Fibroblast of pulmonary artery (primary cell): Measurements from ENCODE around the gene ZNF438.

ENCODE experiments used
- DNase-seq: peaks from one replicate; pipeline ENCODE4 v3.0.0-alpha.2; 2010; ENCODE audit warnings: low read depth
- H3K4me3 ChIP-seq: replicated peaks from 2 replicates; pipeline ENCODE4 v1.5.1; 2011; ENCODE audit warnings: low read depth, mild to moderate bottlenecking, control low read depth, low read length, moderate library complexity
- TF ChIP-seq, protein P1 (sequence below): IDR thresholded peaks from 2 replicates; pipeline ENCODE4 v1.5.1; 2011; ENCODE audit warnings: mild to moderate bottlenecking, control low read depth, low read length, inconsistent platforms; ENCODE audit errors: missing control alignments

ZNF438 gene

DNA sequence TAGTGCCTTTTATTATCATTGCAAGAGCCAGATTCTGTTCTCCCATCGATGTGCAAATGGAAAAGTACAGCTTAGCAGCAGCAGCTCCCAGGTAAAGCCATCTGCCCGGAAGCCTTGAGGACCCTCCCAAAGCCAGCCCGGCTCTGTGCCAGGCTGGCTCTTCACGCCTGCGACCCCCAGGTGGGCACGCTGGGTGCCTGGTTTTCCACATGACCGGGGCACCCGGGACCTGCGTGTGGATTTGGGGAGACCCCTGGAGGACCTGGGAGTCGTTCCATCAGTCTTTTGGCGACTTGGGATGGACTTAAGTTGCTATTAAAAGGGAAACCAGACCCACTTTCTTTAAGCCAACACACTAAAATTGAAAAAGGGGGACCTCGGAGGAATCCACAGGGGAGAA, 196.5 kb downstream of the ZNF438 start:
- H3K4me3 ChIP-seq: no peak overlapping the region
- TF ChIP-seq, protein P1, sequence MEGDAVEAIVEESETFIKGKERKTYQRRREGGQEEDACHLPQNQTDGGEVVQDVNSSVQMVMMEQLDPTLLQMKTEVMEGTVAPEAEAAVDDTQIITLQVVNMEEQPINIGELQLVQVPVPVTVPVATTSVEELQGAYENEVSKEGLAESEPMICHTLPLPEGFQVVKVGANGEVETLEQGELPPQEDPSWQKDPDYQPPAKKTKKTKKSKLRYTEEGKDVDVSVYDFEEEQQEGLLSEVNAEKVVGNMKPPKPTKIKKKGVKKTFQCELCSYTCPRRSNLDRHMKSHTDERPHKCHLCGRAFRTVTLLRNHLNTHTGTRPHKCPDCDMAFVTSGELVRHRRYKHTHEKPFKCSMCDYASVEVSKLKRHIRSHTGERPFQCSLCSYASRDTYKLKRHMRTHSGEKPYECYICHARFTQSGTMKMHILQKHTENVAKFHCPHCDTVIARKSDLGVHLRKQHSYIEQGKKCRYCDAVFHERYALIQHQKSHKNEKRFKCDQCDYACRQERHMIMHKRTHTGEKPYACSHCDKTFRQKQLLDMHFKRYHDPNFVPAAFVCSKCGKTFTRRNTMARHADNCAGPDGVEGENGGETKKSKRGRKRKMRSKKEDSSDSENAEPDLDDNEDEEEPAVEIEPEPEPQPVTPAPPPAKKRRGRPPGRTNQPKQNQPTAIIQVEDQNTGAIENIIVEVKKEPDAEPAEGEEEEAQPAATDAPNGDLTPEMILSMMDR: no peak
- DNase-seq: no peak

DNA sequence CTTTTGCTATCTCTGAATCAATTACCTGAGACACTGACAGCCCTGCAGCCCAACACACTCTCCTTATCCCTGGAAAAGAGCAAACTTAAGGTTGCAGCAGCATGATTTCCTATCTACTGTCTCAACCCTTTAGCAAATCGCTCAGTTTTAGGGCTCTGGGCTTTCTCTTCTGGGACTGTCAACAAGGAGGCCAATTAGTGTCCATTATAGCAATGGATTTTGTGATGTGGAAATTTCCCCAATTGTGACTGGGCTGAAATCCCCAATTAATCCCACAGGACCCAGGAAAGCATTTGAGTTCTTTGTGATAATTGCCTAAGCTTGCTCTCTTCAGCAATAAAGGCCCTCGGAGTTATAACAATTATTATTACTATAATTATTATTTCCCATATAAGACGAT, 197.0 kb downstream of the ZNF438 start:
- no peak for DNase-seq
- TF ChIP-seq, protein P1: no peak
- no peak overlapping the region for H3K4me3 ChIP-seq

DNA sequence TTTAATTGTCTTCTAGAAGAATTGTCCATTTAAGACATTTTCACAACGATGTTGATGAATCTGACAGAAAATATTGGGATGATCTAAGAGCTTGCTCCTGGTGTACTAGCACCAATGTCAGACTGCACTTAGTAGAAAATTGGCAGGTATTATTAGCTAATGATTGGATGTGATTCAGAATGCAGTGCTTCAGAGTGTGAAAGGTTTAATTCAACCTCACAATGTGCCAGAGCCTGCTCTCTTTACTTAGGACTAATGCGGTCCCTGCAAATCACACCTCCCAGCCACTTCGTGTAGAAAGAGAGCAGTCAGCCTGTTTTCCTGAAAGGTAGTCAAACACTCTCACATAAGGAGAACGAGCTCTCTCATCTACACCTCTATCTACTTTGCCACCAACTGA, 197.5 kb downstream of the ZNF438 start:
- DNase-seq: no peak
- H3K4me3 ChIP-seq: no peak overlapping the region
- TF ChIP-seq, protein P1: no peak

DNA sequence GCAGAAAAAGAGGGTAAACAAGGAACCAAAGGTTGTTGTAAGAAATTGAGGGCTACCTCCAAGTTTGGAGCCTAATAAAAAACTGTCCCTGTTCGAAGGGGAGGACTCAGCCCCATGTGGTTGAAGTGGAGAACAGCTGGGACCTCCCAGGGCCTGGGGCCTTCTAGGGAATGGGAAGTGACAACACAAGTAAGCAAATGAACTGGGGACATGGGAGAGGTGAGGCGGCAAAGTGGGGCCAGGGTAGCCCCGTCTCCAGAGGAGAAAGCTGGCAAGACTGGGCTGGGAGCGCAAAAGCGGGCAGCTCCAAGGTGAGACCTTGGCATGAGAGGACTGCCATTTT, 198.1 kb downstream of the ZNF438 start:
- TF ChIP-seq, protein P1: peak; percentile 22
- DNase-seq: no peak
- no peak overlapping the region for H3K4me3 ChIP-seq

DNA sequence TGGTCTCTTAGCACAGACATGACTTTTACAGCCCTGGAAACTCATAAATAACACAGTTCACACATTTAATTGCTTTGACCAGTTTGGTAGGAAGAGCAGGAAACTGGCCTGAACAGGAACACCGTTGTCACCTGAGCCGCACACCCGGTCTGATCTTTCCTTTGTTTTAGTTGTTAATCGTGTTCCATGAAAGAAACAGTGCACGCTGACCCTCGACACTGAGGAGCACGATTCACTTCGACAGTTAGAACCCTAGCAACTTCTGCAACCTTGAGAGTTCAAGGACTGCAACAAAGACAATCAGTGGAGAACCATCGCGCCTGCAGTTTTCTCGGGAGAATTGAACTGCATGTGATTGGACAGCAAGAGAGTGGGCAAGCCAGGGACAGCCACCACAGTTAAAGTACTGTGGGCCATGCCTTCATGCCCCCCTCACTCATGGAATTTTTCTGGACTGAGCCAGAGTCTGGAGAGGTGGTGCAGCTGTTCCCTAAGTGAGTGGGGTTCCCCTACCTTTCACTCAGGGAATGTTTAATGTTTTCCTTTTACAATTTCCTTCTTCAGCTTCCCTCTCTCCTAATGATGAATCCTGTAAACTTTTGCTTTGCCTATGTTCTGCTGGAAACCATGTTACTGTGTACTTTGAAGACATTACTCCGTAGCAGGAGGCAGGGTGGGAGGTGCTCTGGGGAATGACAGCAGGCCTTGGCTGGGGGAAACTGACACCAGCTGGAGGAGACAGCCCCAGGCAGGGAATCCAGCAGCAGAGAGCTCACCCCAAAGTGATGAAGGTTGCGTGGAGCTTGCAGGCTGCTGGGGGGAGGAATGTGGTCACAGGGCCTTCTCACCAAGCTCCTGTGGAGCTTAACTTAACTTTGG, 198.7 kb downstream of the ZNF438 start:
- DNase-seq: no peak
- TF ChIP-seq, protein P1: no peak
- H3K4me3 ChIP-seq: no peak overlapping the region

DNA sequence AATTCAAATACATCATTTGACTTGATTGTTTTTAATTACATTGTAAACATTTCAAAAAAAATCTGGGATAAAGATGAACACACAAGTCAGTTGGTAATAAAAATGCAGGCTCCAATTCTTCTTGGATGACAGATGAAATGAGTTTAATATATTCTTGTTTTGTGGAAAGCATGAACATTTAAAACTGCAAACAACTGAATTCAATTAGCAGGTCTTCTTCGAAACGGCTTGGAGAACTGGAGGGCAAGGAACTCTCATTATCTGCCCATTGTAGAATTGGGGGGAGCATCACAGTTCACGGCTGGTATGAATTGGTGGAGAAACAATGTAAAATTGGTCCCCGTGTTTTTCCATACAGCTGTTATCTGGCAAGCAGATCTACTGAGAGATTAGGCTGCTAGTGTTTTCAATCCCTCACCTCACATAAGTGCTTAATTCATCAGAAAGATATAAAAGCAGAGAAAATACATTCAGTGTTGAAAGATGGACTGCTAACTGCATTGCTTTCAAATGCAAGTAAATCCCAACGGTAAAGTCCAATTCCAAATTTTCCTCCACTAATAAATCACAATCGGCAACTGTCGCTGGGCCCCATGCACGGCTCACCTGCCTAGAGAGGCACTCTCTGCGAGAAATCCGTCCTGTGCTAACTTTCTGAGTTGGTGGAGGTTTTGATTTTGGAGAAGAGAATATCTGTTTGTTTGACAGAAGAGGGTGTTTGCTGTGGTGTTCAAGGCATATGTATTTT, 199.5 kb downstream of the ZNF438 start:
- no peak for DNase-seq
- no peak overlapping the region for H3K4me3 ChIP-seq
- TF ChIP-seq, protein P1: no peak

DNA sequence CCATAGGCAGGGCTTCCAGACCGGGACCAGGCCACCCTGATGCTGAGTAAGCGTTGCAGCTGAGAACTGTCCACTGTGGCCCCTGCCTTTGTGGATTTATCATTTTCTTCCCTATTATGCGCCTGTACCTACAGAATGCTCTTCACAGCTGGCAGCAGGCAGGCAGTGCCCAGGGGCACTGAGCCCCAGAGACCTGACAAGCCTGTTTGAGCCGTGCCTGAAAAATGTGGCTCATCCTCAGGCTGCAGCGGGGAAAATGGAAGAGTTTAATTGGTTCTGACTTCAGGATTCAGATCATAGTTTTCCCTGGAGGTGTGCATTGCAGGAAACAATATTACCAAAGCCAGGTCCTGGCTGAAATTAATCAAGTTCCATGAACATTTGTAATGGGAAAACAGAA, 200.2 kb downstream of the ZNF438 start:
- TF ChIP-seq, protein P1: no peak
- no peak overlapping the region for H3K4me3 ChIP-seq
- no peak for DNase-seq
